Immature natural killer cell (primary cell): ENCODE data around the gene FAM98B. TPM values are rescaled to one million over a fixed set of nuclear protein-coding genes. Genes with fewer than 3 reads are reported as not detected.
A peak's percentile ranks its signal among the peaks of the same experiment; 100 is the strongest.

Source experiments
- DNase-seq, 3 donors: peaks; one replicate each; pipeline ENCODE4 v3.0.0; 2022; ENCODE audit warnings: mixed read lengths in 1 of 3
- H3K27ac Mint-ChIP-seq, 6 donors: one replicate each; pipeline ENCODE4 v1.8.0; 2020; ENCODE audit warnings: mixed read lengths in 6 of 6, mild to moderate bottlenecking in 5 of 6, inconsistent platforms in 4 of 6, moderate library complexity in 3 of 6
- H3K27me3 Mint-ChIP-seq, 3 donors: one replicate each; pipeline ENCODE4 v1.8.0; 2020 to 2021; ENCODE audit warnings: low read depth in 3 of 3, mild to moderate bottlenecking in 3 of 3, mixed read lengths in 3 of 3, moderate library complexity in 3 of 3, inconsistent platforms in 1 of 3
- H3K36me3 Mint-ChIP-seq, 3 donors: one replicate each; pipeline ENCODE4 v1.8.0; 2020; ENCODE audit warnings: mixed read lengths in 3 of 3, inconsistent platforms in 2 of 3, mild to moderate bottlenecking in 2 of 3
- H3K4me1 Mint-ChIP-seq, 2 donors: one replicate each; pipeline ENCODE4 v1.8.0; 2020; ENCODE audit warnings: inconsistent platforms in 2 of 2, mild to moderate bottlenecking in 2 of 2, mixed read lengths in 2 of 2, moderate library complexity in 1 of 2
- H3K4me3 Mint-ChIP-seq, 5 donors: one replicate each; pipeline ENCODE4 v1.8.0; 2020; ENCODE audit warnings: mild to moderate bottlenecking in 5 of 5, mixed read lengths in 5 of 5, inconsistent platforms in 3 of 5, moderate library complexity in 3 of 5
- H3K9me3 Mint-ChIP-seq, 6 donors: one replicate each; pipeline ENCODE4 v1.8.0; 2020; ENCODE audit warnings: mild to moderate bottlenecking in 6 of 6, mixed read lengths in 6 of 6, inconsistent platforms in 4 of 6, moderate library complexity in 3 of 6
- polyA plus RNA-seq, 3 donors: library from polyadenylated mRNA; unstranded; fragments of 300-500 nt; fragmentation: Illumina TruSeq; gene quantifications; one replicate each; pipeline ENCODE4 v1.2.3, GENCODE V29; 2021

Gene FAM98B
- polyA plus RNA-seq, 3 donors from 2014 or later = 1.6 to 7.0 (median 4.0) TPM

DNA sequence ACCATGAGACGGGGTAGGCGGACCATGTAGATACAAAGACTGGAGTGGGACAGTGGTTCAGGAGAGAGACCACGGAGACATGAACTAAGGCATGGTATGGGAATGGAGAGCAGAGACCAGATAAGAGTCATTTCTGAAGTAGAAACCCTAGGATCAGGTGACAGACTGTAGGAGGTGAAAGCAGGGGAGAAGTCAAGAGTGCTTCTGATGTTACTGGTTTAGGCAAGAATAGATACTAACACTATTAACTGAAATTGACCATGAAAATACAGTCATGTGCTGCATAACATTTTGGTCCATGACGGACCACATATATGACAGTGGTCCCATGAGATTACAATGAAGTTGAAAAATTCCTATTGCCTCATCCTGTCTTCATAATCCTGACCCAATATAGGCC lies 69.0 kb downstream of the FAM98B start:
- DNase-seq = no peak
- peaks cover 7 to 23% (median 17%) of the 10 kb centered on the region in 3 donors for H3K36me3 Mint-ChIP-seq
- H3K27me3 Mint-ChIP-seq = peaks cover 0 to 2% (median 1%) of the 10 kb centered on the region in 3 donors
- H3K27ac Mint-ChIP-seq = peak overlapping the region in 4 of 6 donors; percentile 4 to 43 (median 24)
- no peaks in the 10 kb centered on the region for H3K9me3 Mint-ChIP-seq
- H3K4me3 Mint-ChIP-seq = no peak overlapping the region
- H3K4me1 Mint-ChIP-seq = peaks cover 26 to 64% of the 10 kb centered on the region in 2 donors

DNA sequence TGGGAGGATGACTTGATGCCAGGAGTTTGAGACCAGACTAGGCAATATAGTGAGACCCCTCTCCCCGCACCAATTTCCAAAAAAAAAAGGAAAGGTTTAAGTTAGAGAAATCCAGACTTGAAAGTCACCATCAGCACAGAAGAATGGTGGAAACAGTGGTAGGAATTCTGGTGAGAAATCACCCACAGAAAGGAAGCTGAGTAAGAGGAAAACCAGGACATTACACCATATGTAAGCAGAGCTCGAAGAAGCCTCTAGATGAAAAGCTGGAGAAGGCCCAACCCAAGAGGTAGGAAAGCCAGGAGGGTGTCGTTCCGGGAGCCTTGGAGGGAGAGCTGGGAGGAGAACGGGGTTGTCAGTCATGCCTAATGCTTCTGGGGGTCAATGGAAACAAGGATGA lies 70.2 kb downstream of the FAM98B start:
- peaks cover 0 to 20% (median 11%) of the 10 kb centered on the region in 3 donors for H3K36me3 Mint-ChIP-seq
- peak overlapping the region; percentile 4 to 80 (median 36) for H3K27ac Mint-ChIP-seq
- no peak for DNase-seq
- H3K9me3 Mint-ChIP-seq = no peaks in the 10 kb centered on the region
- no peak overlapping the region for H3K4me3 Mint-ChIP-seq
- peaks cover 35 to 76% of the 10 kb centered on the region in 2 donors for H3K4me1 Mint-ChIP-seq
- peaks cover 0 to 3% (median 1%) of the 10 kb centered on the region in 3 donors for H3K27me3 Mint-ChIP-seq

DNA sequence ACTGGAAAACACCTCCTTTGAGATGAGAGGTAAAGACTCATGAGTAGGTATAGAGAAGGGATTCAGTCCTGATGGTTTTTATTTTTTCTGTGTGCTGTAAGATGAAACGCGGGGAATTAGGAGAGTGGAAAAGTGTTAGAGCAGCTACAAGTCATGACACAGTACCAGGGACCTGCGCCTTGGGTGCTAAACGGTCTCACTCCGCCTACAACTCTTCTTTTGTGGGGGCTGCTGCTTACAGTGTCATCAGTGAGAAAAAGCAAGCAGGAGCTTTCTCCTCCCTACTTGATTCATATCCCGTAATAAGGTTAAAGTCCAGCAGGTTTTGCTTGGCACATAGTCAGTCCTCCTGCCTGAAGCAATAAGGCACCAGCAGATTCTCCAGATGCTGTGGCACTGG lies 71.6 kb downstream of the FAM98B start:
- Mint-ChIP-seq H3K4me1 (peaks cover 43 to 78% of the 10 kb centered on the region in 2 donors), H3K27me3 (peaks cover 0 to 3% (median 1%) of the 10 kb centered on the region in 3 donors), H3K27ac (peak overlapping the region in 5 of 6 donors; percentile 6 to 51 (median 22)), H3K36me3 (peaks cover 0 to 14% (median 8%) of the 10 kb centered on the region in 3 donors), H3K9me3 (no peaks in the 10 kb centered on the region), H3K4me3 (no peak overlapping the region)
- DNase-seq = no peak

DNA sequence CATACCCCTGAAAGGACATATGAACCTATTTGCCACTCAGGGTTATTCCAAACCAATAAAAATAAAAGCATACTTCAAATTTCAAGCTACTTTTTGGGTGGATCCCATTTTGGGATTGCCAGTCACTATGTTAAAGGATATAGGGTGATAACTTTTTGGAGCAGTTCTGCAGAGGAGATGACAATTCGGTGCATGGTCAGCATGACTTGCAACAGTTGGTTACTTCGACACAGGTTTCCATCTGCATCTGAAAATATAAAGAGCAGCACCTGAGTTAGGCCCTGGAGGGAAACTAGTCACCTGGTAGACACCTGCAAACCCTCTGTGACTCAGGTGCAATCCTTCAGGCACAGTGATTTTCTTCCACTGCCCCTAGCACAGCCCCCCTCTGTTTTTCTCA lies 72.2 kb downstream of the FAM98B start:
- Mint-ChIP-seq H3K27ac (peak overlapping the region in 2 of 6 donors; percentile 28 to 58), H3K4me1 (peaks cover 46 to 80% of the 10 kb centered on the region in 2 donors)

DNA sequence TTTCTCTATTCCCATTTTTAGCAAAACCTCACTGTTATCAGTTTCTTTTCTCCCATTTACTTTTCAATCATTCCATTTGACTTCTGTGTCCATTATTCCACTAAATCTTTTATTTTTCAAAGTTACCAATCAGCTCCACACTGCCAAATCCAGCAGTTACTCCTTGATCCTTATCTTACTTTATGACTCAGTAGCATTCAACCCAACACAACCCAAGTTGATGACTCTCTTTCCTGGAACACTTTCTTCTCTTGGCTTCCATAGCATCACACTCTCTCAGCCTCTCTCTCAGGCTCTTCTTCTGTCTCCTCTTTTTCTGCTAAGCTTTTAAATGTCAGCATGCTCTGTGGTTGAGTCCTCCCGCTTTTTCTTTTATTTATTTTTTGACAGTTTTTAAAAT lies 74.4 kb downstream of the FAM98B start:
- Mint-ChIP-seq H3K9me3 (no peaks in the 10 kb centered on the region), H3K4me3 (peak overlapping the region in 1 of 5 donors; percentile 17)

More for the DNA sequence above, 72.2 kb downstream of the FAM98B start:
- no peak for DNase-seq
- no peaks in the 10 kb centered on the region for H3K9me3 Mint-ChIP-seq
- peaks cover 0 to 14% (median 8%) of the 10 kb centered on the region in 3 donors for H3K36me3 Mint-ChIP-seq
- no peak overlapping the region for H3K4me3 Mint-ChIP-seq
- H3K27me3 Mint-ChIP-seq = peaks cover 0 to 3% (median 1%) of the 10 kb centered on the region in 3 donors

GRCh38 chr15:38530113-38530512 lies 76.2 kb downstream of the FAM98B start:
- Mint-ChIP-seq H3K27ac (peak overlapping the region; percentile 9 to 79 (median 70)), H3K36me3 (peaks cover 3 to 6% (median 5%) of the 10 kb centered on the region in 3 donors), H3K4me1 (peaks cover 70 to 100% of the 10 kb centered on the region in 2 donors), H3K4me3 (no peak overlapping the region), H3K27me3 (peaks cover 0 to 3% (median 0%) of the 10 kb centered on the region in 3 donors), H3K9me3 (no peaks in the 10 kb centered on the region)
- DNase-seq = no peak

More for the DNA sequence above, 74.4 kb downstream of the FAM98B start:
- peaks cover 56 to 82% of the 10 kb centered on the region in 2 donors for H3K4me1 Mint-ChIP-seq
- peak overlapping the region in 3 of 6 donors; percentile 56 to 83 (median 60) for H3K27ac Mint-ChIP-seq
- peaks cover 0 to 3% (median 1%) of the 10 kb centered on the region in 3 donors for H3K27me3 Mint-ChIP-seq
- DNase-seq = no peak
- H3K36me3 Mint-ChIP-seq = peaks cover 3 to 14% (median 8%) of the 10 kb centered on the region in 3 donors

DNA sequence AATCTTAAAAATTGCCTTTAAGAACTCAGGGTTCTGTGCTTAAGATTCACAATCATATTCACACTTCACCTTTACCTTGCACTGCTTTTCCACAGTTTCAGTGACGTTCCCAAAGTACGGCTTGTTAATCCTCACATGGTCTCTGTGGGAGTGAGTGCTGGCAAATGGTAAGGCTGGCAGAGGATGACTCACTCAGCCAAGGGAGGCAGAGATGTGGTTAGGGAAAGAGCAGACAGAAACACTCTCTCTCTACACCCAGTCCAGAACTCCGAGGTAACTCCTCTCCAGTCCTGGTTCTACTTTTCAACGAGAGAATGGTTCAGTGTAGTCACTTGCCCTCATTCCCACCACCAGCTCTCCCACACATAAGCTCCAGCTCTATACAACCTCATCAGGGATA lies 77.6 kb downstream of the FAM98B start:
- Mint-ChIP-seq H3K27me3 (peaks cover 0 to 3% (median 0%) of the 10 kb centered on the region in 3 donors), H3K9me3 (no peaks in the 10 kb centered on the region), H3K36me3 (peaks cover 3 to 8% (median 5%) of the 10 kb centered on the region in 3 donors), H3K4me3 (no peak overlapping the region), H3K4me1 (peaks cover 82 to 100% of the 10 kb centered on the region in 2 donors), H3K27ac (peak overlapping the region in 3 of 6 donors; percentile 20 to 74 (median 57))
- DNase-seq = no peak

DNA sequence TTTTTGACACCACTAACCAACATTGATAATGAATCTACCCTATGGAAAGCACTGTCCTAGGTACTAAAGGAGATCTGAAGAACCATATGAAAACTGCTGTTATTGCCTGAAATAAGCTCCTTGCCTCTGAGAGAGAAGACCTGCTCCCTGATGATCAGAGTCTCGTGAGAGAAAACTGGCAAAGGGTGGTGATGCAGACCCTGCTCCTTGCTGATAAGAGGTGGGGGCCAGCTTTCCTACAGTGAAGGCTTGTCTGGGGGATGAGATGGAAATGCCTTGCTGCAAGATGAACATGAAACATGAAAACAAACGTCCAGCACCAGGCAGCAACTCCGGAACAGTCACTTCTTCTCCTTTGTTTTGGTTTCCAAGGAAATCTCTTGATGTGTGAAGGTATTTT lies 78.8 kb downstream of the FAM98B start:
- peak overlapping the region in 4 of 5 donors; percentile 6 to 40 (median 16) for H3K4me3 Mint-ChIP-seq
- no peaks in the 10 kb centered on the region for H3K9me3 Mint-ChIP-seq
- peaks cover 88 to 100% of the 10 kb centered on the region in 2 donors for H3K4me1 Mint-ChIP-seq
- DNase-seq = no peak
- peak overlapping the region; percentile 32 to 91 (median 85) for H3K27ac Mint-ChIP-seq
- H3K36me3 Mint-ChIP-seq = peaks cover 3 to 8% (median 5%) of the 10 kb centered on the region in 3 donors
- H3K27me3 Mint-ChIP-seq = peaks cover 0 to 2% (median 0%) of the 10 kb centered on the region in 3 donors

DNA sequence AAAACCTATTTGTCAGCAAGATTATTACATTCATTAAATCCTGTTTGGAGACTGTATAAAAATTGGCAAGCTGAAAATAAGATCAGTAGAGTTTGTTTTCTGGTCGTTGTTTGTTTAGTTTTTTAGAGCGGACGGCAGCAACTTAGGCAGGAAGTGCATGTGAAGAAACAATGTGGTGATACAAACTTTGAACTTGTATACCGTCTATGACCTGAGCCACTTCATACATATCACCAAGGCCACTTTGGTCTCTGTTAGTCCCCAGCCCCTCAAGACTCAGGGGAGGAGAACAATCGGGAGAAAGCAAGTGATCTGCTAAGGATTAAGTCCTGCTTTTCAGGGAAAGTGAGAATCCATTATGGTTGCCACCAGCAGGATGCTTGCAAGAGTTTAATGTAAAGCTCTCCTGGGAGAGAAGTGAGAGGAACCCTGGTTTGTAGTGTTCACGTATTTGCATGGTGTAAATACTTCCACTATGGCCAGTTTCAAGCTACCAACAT lies 79.5 kb downstream of the FAM98B start:
- Mint-ChIP-seq H3K36me3 (peaks cover 3 to 8% (median 5%) of the 10 kb centered on the region in 3 donors), H3K4me1 (peaks cover 90 to 100% of the 10 kb centered on the region in 2 donors), H3K9me3 (no peaks in the 10 kb centered on the region), H3K27me3 (peaks cover 0 to 2% (median 0%) of the 10 kb centered on the region in 3 donors), H3K4me3 (peak overlapping the region in 4 of 5 donors; percentile 13 to 67 (median 48)), H3K27ac (peak overlapping the region; percentile 32 to 91 (median 85))
- no peak for DNase-seq

GRCh38 chr15:38533926-38534325 lies 80.0 kb downstream of the FAM98B start:
- Mint-ChIP-seq H3K27me3 (no peaks in the 10 kb centered on the region), H3K36me3 (peaks cover 3 to 8% (median 5%) of the 10 kb centered on the region in 3 donors), H3K4me1 (peaks cover 91 to 100% of the 10 kb centered on the region in 2 donors), H3K27ac (peak overlapping the region; percentile 32 to 91 (median 85)), H3K9me3 (no peaks in the 10 kb centered on the region), H3K4me3 (peak overlapping the region in 2 of 5 donors; percentile 55 to 67)
- no peak for DNase-seq

DNA sequence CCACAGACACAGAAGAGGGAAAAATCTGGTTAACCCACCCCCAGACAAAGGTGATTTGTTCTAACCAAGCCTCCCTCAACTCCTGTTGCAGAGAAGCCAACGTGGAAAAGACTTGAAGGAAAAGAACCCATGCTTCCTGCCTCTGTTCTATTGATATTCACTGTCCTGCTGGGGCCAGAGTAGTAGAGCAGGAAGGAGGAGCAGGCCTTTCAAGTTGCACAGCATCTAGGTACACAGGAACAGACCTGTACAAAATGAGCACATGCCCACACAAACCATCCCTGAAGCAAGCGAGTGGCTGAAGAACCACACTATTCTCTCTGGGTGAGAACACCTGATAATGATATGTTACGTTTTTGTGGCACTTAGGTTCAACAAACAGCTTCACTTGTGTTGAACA lies 80.8 kb downstream of the FAM98B start:
- Mint-ChIP-seq H3K36me3 (peaks cover 3 to 8% (median 5%) of the 10 kb centered on the region in 3 donors), H3K4me1 (peaks cover 92 to 100% of the 10 kb centered on the region in 2 donors), H3K27ac (peak overlapping the region; percentile 32 to 89 (median 82)), H3K4me3 (peak overlapping the region in 2 of 5 donors; percentile 2 to 30), H3K27me3 (no peaks in the 10 kb centered on the region), H3K9me3 (no peaks in the 10 kb centered on the region)
- DNase-seq = no peak

GRCh38 chr15:38535491-38536200 lies 81.7 kb downstream of the FAM98B start:
- peaks cover 3 to 8% (median 5%) of the 10 kb centered on the region in 3 donors for H3K36me3 Mint-ChIP-seq
- no peaks in the 10 kb centered on the region for H3K9me3 Mint-ChIP-seq
- no peak for DNase-seq
- peak overlapping the region; percentile 32 to 89 (median 83) for H3K27ac Mint-ChIP-seq
- H3K4me3 Mint-ChIP-seq = peak overlapping the region in 2 of 5 donors; percentile 4 to 29
- H3K4me1 Mint-ChIP-seq = peaks cover 92 to 100% of the 10 kb centered on the region in 2 donors
- H3K27me3 Mint-ChIP-seq = no peaks in the 10 kb centered on the region

- no peak for DNase-seq
- peaks cover 96 to 100% of the 10 kb centered on the region in 2 donors for H3K4me1 Mint-ChIP-seq
- peak overlapping the region; percentile 32 to 86 (median 68) for H3K27ac Mint-ChIP-seq
- H3K36me3 Mint-ChIP-seq = peaks cover 3 to 8% (median 5%) of the 10 kb centered on the region in 3 donors
- no peaks in the 10 kb centered on the region for H3K27me3 Mint-ChIP-seq
- no peak overlapping the region for H3K4me3 Mint-ChIP-seq
- H3K9me3 Mint-ChIP-seq = no peaks in the 10 kb centered on the region
Measured at GRCh38 chr15:38536201-38536676, 82.3 kb downstream of the FAM98B start.
